Measurements from ENCODE around the gene BRAT1.
"Not testable (repeated sequence)": the region's sequence is repeated elsewhere in the genome, so short reads cannot be mapped to it uniquely, and the experiment has no call there.

DNA sequence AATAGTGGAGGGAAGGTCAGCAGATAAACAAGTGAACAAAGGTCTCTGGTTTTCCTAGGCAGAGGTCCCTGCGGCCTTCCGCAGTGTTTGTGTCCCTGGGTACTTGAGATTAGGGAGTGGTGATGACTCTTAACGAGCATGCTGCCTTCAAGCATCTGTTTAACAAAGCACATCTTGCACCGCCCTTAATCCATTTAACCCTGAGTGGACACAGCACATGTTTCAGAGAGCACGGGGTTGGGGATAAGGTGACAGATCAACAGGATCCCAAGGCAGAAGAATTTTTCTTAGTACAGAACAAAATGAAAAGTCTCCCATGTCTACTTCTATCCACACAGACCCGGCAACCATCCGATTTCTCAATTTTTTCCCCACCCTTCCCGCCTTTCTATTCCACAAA lies 21.8 kb downstream of the BRAT1 start:
- TF ChIP-seq, protein P1, sequence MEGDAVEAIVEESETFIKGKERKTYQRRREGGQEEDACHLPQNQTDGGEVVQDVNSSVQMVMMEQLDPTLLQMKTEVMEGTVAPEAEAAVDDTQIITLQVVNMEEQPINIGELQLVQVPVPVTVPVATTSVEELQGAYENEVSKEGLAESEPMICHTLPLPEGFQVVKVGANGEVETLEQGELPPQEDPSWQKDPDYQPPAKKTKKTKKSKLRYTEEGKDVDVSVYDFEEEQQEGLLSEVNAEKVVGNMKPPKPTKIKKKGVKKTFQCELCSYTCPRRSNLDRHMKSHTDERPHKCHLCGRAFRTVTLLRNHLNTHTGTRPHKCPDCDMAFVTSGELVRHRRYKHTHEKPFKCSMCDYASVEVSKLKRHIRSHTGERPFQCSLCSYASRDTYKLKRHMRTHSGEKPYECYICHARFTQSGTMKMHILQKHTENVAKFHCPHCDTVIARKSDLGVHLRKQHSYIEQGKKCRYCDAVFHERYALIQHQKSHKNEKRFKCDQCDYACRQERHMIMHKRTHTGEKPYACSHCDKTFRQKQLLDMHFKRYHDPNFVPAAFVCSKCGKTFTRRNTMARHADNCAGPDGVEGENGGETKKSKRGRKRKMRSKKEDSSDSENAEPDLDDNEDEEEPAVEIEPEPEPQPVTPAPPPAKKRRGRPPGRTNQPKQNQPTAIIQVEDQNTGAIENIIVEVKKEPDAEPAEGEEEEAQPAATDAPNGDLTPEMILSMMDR (IDR thresholded peaks at IDR 0.05) = not testable (repeated sequence)
- not testable (repeated sequence) for TF ChIP-seq POLR2A (IDR thresholded peaks at IDR 0.05)
